HG02870 (cell line): ENCODE results near the gene GMEB1.
"Not testable (repeated sequence)": the region's sequence is repeated elsewhere in the genome, so short reads cannot be mapped to it uniquely, and the experiment has no call there.

ENCODE experiments used
- ATAC-seq: cut with Tn5 transposase; IDR thresholded peaks from one replicate; pipeline ENCODE4 v1.9.1; 2021; ENCODE audit warnings: mild to moderate bottlenecking, moderate library complexity; ENCODE audit not compliant: unreplicated experiment

Gene GMEB1

GRCh38 chr1:28668956-28669723 is 556 bp downstream of the GMEB1 start:
- ATAC-seq: peak; percentile 39

GRCh38 chr1:28671254-28671780 is 2.7 kb downstream of the GMEB1 start:
- no peak for ATAC-seq

- ATAC-seq: not testable (repeated sequence)
These were observed 4.4 kb downstream of the GMEB1 start for GRCh38 chr1:28672971-28673370.

- no peak for ATAC-seq
These were observed 7.3 kb downstream of the GMEB1 start for GRCh38 chr1:28675924-28676257.

- no peak for ATAC-seq
These were observed 11.6 kb downstream of the GMEB1 start for GRCh38 chr1:28680151-28680550.

- no peak for ATAC-seq
These were observed 14.3 kb downstream of the GMEB1 start for GRCh38 chr1:28682840-28683239.

- ATAC-seq: no peak
These were observed 16.4 kb downstream of the GMEB1 start for GRCh38 chr1:28684937-28685336.

- ATAC-seq: not testable (repeated sequence)
These were observed 23.0 kb downstream of the GMEB1 start for GRCh38 chr1:28691627-28692026.

GRCh38 chr1:28703629-28704028 is 35.0 kb downstream of the GMEB1 start:
- no peak for ATAC-seq

- no peak for ATAC-seq
These were observed 47.8 kb downstream of the GMEB1 start for GRCh38 chr1:28716336-28716735.

- ATAC-seq: no peak
These were observed 49.6 kb downstream of the GMEB1 start for GRCh38 chr1:28718166-28718565.

GRCh38 chr1:28718586-28719331 is 50.2 kb downstream of the GMEB1 start:
- no peak for ATAC-seq

- ATAC-seq: no peak
These were observed 50.7 kb downstream of the GMEB1 start for GRCh38 chr1:28719332-28719619.

- no peak for ATAC-seq
These were observed 51.8 kb downstream of the GMEB1 start for GRCh38 chr1:28720376-28720775.

GRCh38 chr1:28721927-28722326 is 53.3 kb downstream of the GMEB1 start:
- not testable (repeated sequence) for ATAC-seq

- not testable (repeated sequence) for ATAC-seq
These were observed 56.8 kb downstream of the GMEB1 start for GRCh38 chr1:28725365-28725764.

- no peak for ATAC-seq
These were observed 67.4 kb downstream of the GMEB1 start for GRCh38 chr1:28735961-28736449.

- peak; percentile 88 for ATAC-seq
These were observed 68.1 kb downstream of the GMEB1 start, which contains the start of gene YTHDF2 for GRCh38 chr1:28736450-28737306. YTHDF2 (plus strand) TSS chr1:28736940; CDS start chr1:28737121, 181 bp downstream.

GRCh38 chr1:28737307-28738132 is 68.9 kb downstream of the GMEB1 start:
- peak; percentile 13 for ATAC-seq

GRCh38 chr1:28740118-28740517 is 71.5 kb downstream of the GMEB1 start:
- no peak for ATAC-seq
